A673 (cell line): ENCODE measurements around the gene KCNK1. TPM values are rescaled to one million over a fixed set of nuclear protein-coding genes. Genes with fewer than 3 reads are reported as not detected.

Experiments
- BruUV-seq: library from RNA; stranded (reverse); fragments of 400-500 nt; replicated peaks from 2 replicates; lab custom pipeline; 2021; lab: Mats Ljungman, UMichigan
- CTCF ChIA-PET: fragments of 300-600 bp; sonication (Branson Sonifier 250); formaldehyde crosslinking; loops from one replicate; lab custom pipeline; 2022; ENCODE audit warnings: antibody characterized with exemption; lab: Charles Lee
- POLR2A ChIA-PET: fragments of 300-600 bp; sonication (Branson Sonifier 250); formaldehyde crosslinking; loops from one replicate; lab custom pipeline; 2022; ENCODE audit warnings: antibody characterized with exemption; ENCODE audit not compliant: low non-redundant PET; lab: Charles Lee
- DNase-seq: peaks from one replicate; pipeline ENCODE4 v3.0.0-alpha.2; 2015; ENCODE audit warnings: low spot score
- H3K27ac ChIP-seq: fragments of 200-600 bp; sonication (generic); 2 replicates; pipeline ENCODE4 v1.5.1; 2016; ENCODE audit warnings: mixed run types, low read depth, mild to moderate bottlenecking, mixed read lengths, antibody characterized with exemption, low read length; ENCODE audit not compliant: poor library complexity, severe bottlenecking
- H3K27me3 ChIP-seq: fragments of 200-600 bp; sonication (generic); replicated peaks from 2 replicates; pipeline ENCODE4 v1.6.1; 2017; ENCODE audit warnings: mixed run types, low read depth, mild to moderate bottlenecking, mixed read lengths, antibody characterized with exemption, low read length; ENCODE audit not compliant: insufficient read depth, poor library complexity
- H3K36me3 ChIP-seq: fragments of 200-600 bp; sonication (generic); 2 replicates; pipeline ENCODE4 v1.6.1; 2016; ENCODE audit warnings: mixed run types, mild to moderate bottlenecking, mixed read lengths, antibody characterized with exemption, low read length; ENCODE audit not compliant: insufficient read depth, poor library complexity, severe bottlenecking
- H3K4me1 ChIP-seq: fragments of 200-600 bp; sonication (generic); 2 replicates; pipeline ENCODE4 v1.6.1; 2017; ENCODE audit warnings: mixed run types, mild to moderate bottlenecking, mixed read lengths, antibody characterized with exemption, low read length; ENCODE audit not compliant: insufficient read depth, poor library complexity, severe bottlenecking
- H3K4me3 ChIP-seq: fragments of 200-600 bp; sonication (generic); 2 replicates; pipeline ENCODE4 v1.5.1; 2016; ENCODE audit warnings: low read depth, mixed run types, mild to moderate bottlenecking, mixed read lengths, low read length; ENCODE audit not compliant: poor library complexity, severe bottlenecking
- H3K9me3 ChIP-seq: fragments of 200-600 bp; sonication (generic); 2 replicates; pipeline ENCODE4 v1.6.1; 2016; ENCODE audit warnings: mixed run types, low read depth, mild to moderate bottlenecking, mixed read lengths, antibody characterized with exemption, low read length; ENCODE audit not compliant: poor library complexity, severe bottlenecking
- CTCF ChIP-seq: fragments of 300-800, 200-600 bp; sonication (generic); conservative IDR thresholded peaks from 2 replicates; pipeline ENCODE4 v1.5.1; 2017; ENCODE audit warnings: low read depth, mild to moderate bottlenecking, antibody characterized with exemption, low read length, moderate library complexity, mixed read lengths
- EZH2 ChIP-seq: fragments of 200-600 bp; sonication (generic); IDR thresholded peaks from 2 replicates; pipeline ENCODE4 v1.6.1; 2017; ENCODE audit warnings: borderline replicate concordance, low read depth, mild to moderate bottlenecking, mixed read lengths, antibody characterized with exemption, low read length; ENCODE audit not compliant: poor library complexity, severe bottlenecking
- intact Hi-C: fragments of 100-400 bp; cut with micrococcal nuclease; formaldehyde crosslinking; loops from one replicate; pipeline ENCODE4 v1.10.0; 2022; ENCODE audit not compliant: unreplicated experiment
- total RNA-seq: library from RNA; stranded (reverse); gene quantifications from 2 replicates; pipeline ENCODE4 v1.2.3, GENCODE V29; 2021

Gene KCNK1
- total RNA-seq, 1 experiment from 2014 or later = not detected

- peaks cover 18% of the 10 kb centered on the region for H3K27me3 ChIP-seq
- TF ChIP-seq EZH2 (no peak), CTCF (no peak)
- BruUV-seq = no TSS peak
- H3K4me3 ChIP-seq = no peak overlapping the region
- ChIA-PET POLR2A (no interaction called here), CTCF (no interaction called here)
- DNase-seq = no peak
- no peak overlapping the region for H3K27ac ChIP-seq
- intact Hi-C loops = no loop called here
- no peaks in the 10 kb centered on the region for H3K36me3 ChIP-seq
- H3K9me3 ChIP-seq = no peaks in the 10 kb centered on the region
- no peaks in the 10 kb centered on the region for H3K4me1 ChIP-seq
These were observed 27.1 kb downstream of the KCNK1 start for GRCh38 chr1:233641029-233641428.

- no peak for TF ChIP-seq EZH2
- TF ChIP-seq CTCF = no peak
- ChIA-PET POLR2A (no interaction called here), CTCF (no interaction called here)
- DNase-seq = no peak
- BruUV-seq = no TSS peak
- no peaks in the 10 kb centered on the region for H3K9me3 ChIP-seq
- H3K36me3 ChIP-seq = no peaks in the 10 kb centered on the region
- peaks cover 23% of the 10 kb centered on the region for H3K27me3 ChIP-seq
- H3K27ac ChIP-seq = no peak overlapping the region
- H3K4me3 ChIP-seq = no peak overlapping the region
- intact Hi-C loops = no loop called here
- no peaks in the 10 kb centered on the region for H3K4me1 ChIP-seq
These were observed 33.2 kb downstream of the KCNK1 start for GRCh38 chr1:233647073-233647472.

GRCh38 chr1:233647636-233648035, 33.7 kb downstream of the KCNK1 start:
- Histone ChIP-seq H3K4me3 (no peak overlapping the region), H3K27ac (no peak overlapping the region), H3K27me3 (peaks cover 23% of the 10 kb centered on the region), H3K4me1 (no peaks in the 10 kb centered on the region), H3K9me3 (no peaks in the 10 kb centered on the region), H3K36me3 (no peaks in the 10 kb centered on the region)
- intact Hi-C loops = no loop called here
- no peak for DNase-seq
- CTCF ChIA-PET = no interaction called here
- BruUV-seq = no TSS peak
- POLR2A ChIA-PET = no interaction called here
- no peak for TF ChIP-seq EZH2
- TF ChIP-seq CTCF = no peak
